ENCODE measurements around the gene CMIP.

The CMIP gene

GRCh38 chr16:81447383-81448101 is 2.9 kb downstream of the CMIP start:
- DNase-seq (ENCODE audit: low read depth in 2 of 2): no peak

GRCh38 chr16:81448154-81449131 is 3.8 kb downstream of the CMIP start:
- no peak for DNase-seq (ENCODE audit: low read depth in 2 of 2)

- DNase-seq (ENCODE audit: low read depth in 2 of 2): no peak
Measured at GRCh38 chr16:81449241-81449640, 4.6 kb downstream of the CMIP start.

- no peak for DNase-seq (ENCODE audit: low read depth in 2 of 2)
Measured at GRCh38 chr16:81449899-81450608, 5.4 kb downstream of the CMIP start.

- no peak for DNase-seq (ENCODE audit: low read depth in 2 of 2)
Measured at GRCh38 chr16:81450783-81451491, 6.3 kb downstream of the CMIP start.

- DNase-seq (ENCODE audit: low read depth in 2 of 2): no peak
Measured at GRCh38 chr16:81451753-81452680, 7.4 kb downstream of the CMIP start.

GRCh38 chr16:81453091-81453728 is 8.6 kb downstream of the CMIP start:
- no peak for DNase-seq (ENCODE audit: low read depth in 2 of 2)

GRCh38 chr16:81454044-81454443 is 9.4 kb downstream of the CMIP start:
- no peak for DNase-seq (ENCODE audit: low read depth in 2 of 2)

- DNase-seq (ENCODE audit: low read depth in 2 of 2): no peak
Measured at GRCh38 chr16:81455006-81455405, 10.4 kb downstream of the CMIP start.

GRCh38 chr16:81455720-81456494 is 11.3 kb downstream of the CMIP start:
- DNase-seq (ENCODE audit: low read depth in 2 of 2): no peak

GRCh38 chr16:81456523-81457325 is 12.1 kb downstream of the CMIP start:
- DNase-seq (ENCODE audit: low read depth in 2 of 2): no peak

GRCh38 chr16:81457326-81458133 is 12.9 kb downstream of the CMIP start:
- no peak for DNase-seq (ENCODE audit: low read depth in 2 of 2)

GRCh38 chr16:81458149-81458669 is 13.6 kb downstream of the CMIP start:
- DNase-seq (ENCODE audit: low read depth in 2 of 2): no peak

- no peak for DNase-seq (ENCODE audit: low read depth in 2 of 2)
Measured at GRCh38 chr16:81458827-81459598, 14.4 kb downstream of the CMIP start.

GRCh38 chr16:81460075-81460474 is 15.5 kb downstream of the CMIP start:
- DNase-seq (ENCODE audit: low read depth in 2 of 2): no peak

- no peak for DNase-seq (ENCODE audit: low read depth in 2 of 2)
Measured at GRCh38 chr16:81461243-81461642, 16.6 kb downstream of the CMIP start.

Measured in stimulated activated CD8-positive, alpha-beta memory T cell treated with anti-CD3 and anti-CD28 coated beads, Interleukin-15, amount 100 ng/mL, for 48 hours (primary cell).